ENCODE measurements around the gene IGSF9.

IGSF9 gene

GRCh38 chr1:159980786-159981185, 35.4 kb upstream of the IGSF9 start:
- no peaks in the 10 kb centered on the region for H3K4me1 ChIP-seq (ENCODE audit: insufficient read depth, low read length, poor library complexity, severe bottlenecking)
- no peaks in the 10 kb centered on the region for H4K20me1 ChIP-seq (ENCODE audit: insufficient read depth, low read length, poor library complexity, severe bottlenecking)
- peaks cover 9% of the 10 kb centered on the region for H3K27me3 ChIP-seq (ENCODE audit: insufficient read depth, low read length, poor library complexity, severe bottlenecking)
- no peak overlapping the region for H3K4me2 ChIP-seq (ENCODE audit: low read depth, low read length, poor library complexity, severe bottlenecking)
- H3F3A ChIP-seq (ENCODE audit: low read depth): no peaks in the 10 kb centered on the region
- no peak for TF ChIP-seq CTCF (conservative IDR thresholded peaks at IDR 0.05; ENCODE audit: low read length)
- TF ChIP-seq EZH2phosphoT487 (IDR thresholded peaks at IDR 0.05; ENCODE audit: borderline replicate concordance): no peak
- H2AFZ ChIP-seq (ENCODE audit: low read length): no peak overlapping the region
- no peaks in the 10 kb centered on the region for H3K9me2 ChIP-seq (replicated peaks; ENCODE audit: low read depth, low read length)
- H3K36me3 ChIP-seq (ENCODE audit: insufficient read depth, low read length): no peaks in the 10 kb centered on the region
- H3K9me3 ChIP-seq (ENCODE audit: insufficient read depth, low read depth, low read length): no peaks in the 10 kb centered on the region
- no peak overlapping the region for H3K9ac ChIP-seq (ENCODE audit: low read depth, low read length, poor library complexity, severe bottlenecking)
- no peaks in the 10 kb centered on the region for H3K79me2 ChIP-seq (ENCODE audit: insufficient read depth, low read length)
- no peak overlapping the region for H3K4me3 ChIP-seq (ENCODE audit: low read length, poor library complexity, severe bottlenecking)

DNA sequence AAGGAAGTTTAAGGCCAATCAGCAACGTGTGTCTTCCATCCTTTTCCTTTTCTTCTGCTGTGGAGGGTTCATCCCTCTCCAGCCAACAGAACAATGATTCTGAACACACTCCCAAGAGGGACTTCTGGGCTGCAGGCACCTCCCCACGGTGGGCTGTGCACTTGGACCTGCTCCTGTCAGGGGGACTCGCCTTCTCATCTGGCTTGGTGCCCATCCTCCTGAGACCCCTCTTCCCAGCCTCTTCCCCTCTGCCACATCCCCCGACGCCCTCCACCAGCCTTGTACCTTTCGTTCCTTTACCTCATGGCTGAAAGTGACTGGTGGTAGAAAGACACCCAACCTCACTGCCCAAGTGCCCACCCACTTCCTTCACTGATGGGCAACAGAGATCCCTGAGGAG, 34.7 kb upstream of the IGSF9 start:
- Histone ChIP-seq H3K4me1 (ENCODE audit: insufficient read depth, low read length, poor library complexity, severe bottlenecking) (no peaks in the 10 kb centered on the region), H2AFZ (ENCODE audit: low read length) (no peak overlapping the region), H3K27me3 (ENCODE audit: insufficient read depth, low read length, poor library complexity, severe bottlenecking) (peaks cover 9% of the 10 kb centered on the region), H3K4me2 (ENCODE audit: low read depth, low read length, poor library complexity, severe bottlenecking) (no peak overlapping the region), H3K4me3 (ENCODE audit: low read length, poor library complexity, severe bottlenecking) (no peak overlapping the region), H3K9me2 (replicated peaks; ENCODE audit: low read depth, low read length) (no peaks in the 10 kb centered on the region), H3K9ac (ENCODE audit: low read depth, low read length, poor library complexity, severe bottlenecking) (no peak overlapping the region), H3K79me2 (ENCODE audit: insufficient read depth, low read length) (no peaks in the 10 kb centered on the region), H3K9me3 (ENCODE audit: insufficient read depth, low read depth, low read length) (no peaks in the 10 kb centered on the region), H3K36me3 (ENCODE audit: insufficient read depth, low read length) (no peaks in the 10 kb centered on the region), H3F3A (ENCODE audit: low read depth) (no peaks in the 10 kb centered on the region), H4K20me1 (ENCODE audit: insufficient read depth, low read length, poor library complexity, severe bottlenecking) (no peaks in the 10 kb centered on the region)
- TF ChIP-seq CTCF (conservative IDR thresholded peaks at IDR 0.05; ENCODE audit: low read length) (no peak), EZH2phosphoT487 (IDR thresholded peaks at IDR 0.05; ENCODE audit: borderline replicate concordance) (no peak)

DNA sequence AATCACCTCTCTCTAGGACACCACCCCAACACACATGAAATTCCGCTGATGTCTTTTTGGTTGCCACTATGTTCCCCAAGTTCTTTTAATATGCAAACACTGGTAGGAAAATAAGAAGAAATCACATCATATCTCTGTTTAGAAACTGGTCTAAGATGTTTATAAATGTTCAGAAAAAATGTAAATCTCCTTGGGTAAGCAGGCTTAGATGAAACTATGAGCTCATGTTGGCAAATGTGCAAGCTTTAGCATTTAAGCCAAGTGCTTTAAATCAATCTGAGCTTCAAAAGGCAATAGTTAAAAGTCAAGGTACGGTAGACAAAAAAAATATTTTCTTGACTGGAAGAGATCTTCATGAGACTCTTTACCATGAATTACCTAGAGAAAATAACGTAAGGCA, 33.8 kb upstream of the IGSF9 start:
- H3K79me2 ChIP-seq (ENCODE audit: insufficient read depth, low read length): no peaks in the 10 kb centered on the region
- no peaks in the 10 kb centered on the region for H3K36me3 ChIP-seq (ENCODE audit: insufficient read depth, low read length)
- H4K20me1 ChIP-seq (ENCODE audit: insufficient read depth, low read length, poor library complexity, severe bottlenecking): no peaks in the 10 kb centered on the region
- no peaks in the 10 kb centered on the region for H3K4me1 ChIP-seq (ENCODE audit: insufficient read depth, low read length, poor library complexity, severe bottlenecking)
- H3K4me3 ChIP-seq (ENCODE audit: low read length, poor library complexity, severe bottlenecking): no peak overlapping the region
- no peaks in the 10 kb centered on the region for H3K9me2 ChIP-seq (replicated peaks; ENCODE audit: low read depth, low read length)
- H3F3A ChIP-seq (ENCODE audit: low read depth): no peaks in the 10 kb centered on the region
- no peak overlapping the region for H3K9ac ChIP-seq (ENCODE audit: low read depth, low read length, poor library complexity, severe bottlenecking)
- H3K27me3 ChIP-seq (ENCODE audit: insufficient read depth, low read length, poor library complexity, severe bottlenecking): peaks cover 9% of the 10 kb centered on the region
- H2AFZ ChIP-seq (ENCODE audit: low read length): no peak overlapping the region
- H3K4me2 ChIP-seq (ENCODE audit: low read depth, low read length, poor library complexity, severe bottlenecking): no peak overlapping the region
- TF ChIP-seq CTCF (conservative IDR thresholded peaks at IDR 0.05; ENCODE audit: low read length): no peak
- no peak for TF ChIP-seq EZH2phosphoT487 (IDR thresholded peaks at IDR 0.05; ENCODE audit: borderline replicate concordance)
- no peaks in the 10 kb centered on the region for H3K9me3 ChIP-seq (ENCODE audit: insufficient read depth, low read depth, low read length)
